ENCODE data around the gene IGF2R. TPM values are rescaled to one million over a fixed set of nuclear protein-coding genes. Genes with fewer than 3 reads are reported as not detected.
A peak's percentile ranks its signal among the peaks of the same experiment; 100 is the strongest.

IGF2R gene
- total RNA-seq, 1 donor from 2014 or later: 156 TPM

DNA sequence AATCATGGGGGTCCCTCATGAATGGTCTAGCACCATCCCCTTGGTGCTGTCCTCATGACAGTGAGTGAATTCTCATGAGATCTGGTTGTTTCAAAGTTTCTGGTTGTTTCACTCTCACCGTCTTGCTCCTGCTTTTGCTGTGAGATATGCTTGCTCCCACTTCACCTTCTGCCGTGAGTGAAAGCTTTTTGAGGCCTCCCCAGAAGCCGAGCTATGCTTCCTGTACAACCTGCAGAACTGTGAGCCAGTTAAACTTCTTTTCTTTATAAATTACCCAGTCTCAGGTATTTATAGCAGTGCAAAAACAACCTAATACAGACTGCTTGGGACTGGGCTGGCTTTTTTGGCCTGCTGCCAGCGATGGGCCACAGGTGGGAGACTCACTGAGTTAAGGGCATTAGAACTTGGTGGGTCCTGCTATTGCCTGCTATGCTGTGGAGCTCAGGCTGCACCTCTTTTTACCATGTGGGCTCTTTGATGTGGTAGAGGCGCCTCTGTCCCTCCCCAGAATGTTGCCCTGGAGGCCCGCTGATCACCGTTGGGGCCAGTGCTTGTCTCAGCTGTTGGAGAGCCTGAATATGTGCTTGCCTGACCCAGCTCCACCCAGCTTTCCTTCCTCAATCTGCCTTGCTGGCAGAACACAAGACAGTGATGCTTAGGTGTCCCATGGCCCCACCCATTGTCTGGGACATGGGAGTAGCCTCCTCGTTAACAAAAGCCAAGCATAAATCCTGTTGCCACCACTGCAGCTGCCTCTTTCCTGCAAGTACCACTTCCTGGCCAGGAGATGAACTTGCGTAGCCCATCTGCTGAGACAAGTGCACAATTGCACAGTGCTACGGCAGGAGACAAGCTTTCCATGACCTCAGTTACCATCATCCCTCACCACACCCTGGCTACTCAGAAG lies 47.1 kb downstream of the IGF2R start:
- Histone ChIP-seq H3K36me3 (peaks cover 30% of the 10 kb centered on the region), H3K4me3 (no peak overlapping the region), H3K27me3 (ENCODE audit: low read depth) (no peaks in the 10 kb centered on the region), H3K9me3 (no peaks in the 10 kb centered on the region), H3K27ac (no peak overlapping the region), H3K4me1 (peaks cover 10% of the 10 kb centered on the region)
- peak; percentile 22 to 64 for ATAC-seq
- DNase-seq: no peak
- TF ChIP-seq, protein P1, sequence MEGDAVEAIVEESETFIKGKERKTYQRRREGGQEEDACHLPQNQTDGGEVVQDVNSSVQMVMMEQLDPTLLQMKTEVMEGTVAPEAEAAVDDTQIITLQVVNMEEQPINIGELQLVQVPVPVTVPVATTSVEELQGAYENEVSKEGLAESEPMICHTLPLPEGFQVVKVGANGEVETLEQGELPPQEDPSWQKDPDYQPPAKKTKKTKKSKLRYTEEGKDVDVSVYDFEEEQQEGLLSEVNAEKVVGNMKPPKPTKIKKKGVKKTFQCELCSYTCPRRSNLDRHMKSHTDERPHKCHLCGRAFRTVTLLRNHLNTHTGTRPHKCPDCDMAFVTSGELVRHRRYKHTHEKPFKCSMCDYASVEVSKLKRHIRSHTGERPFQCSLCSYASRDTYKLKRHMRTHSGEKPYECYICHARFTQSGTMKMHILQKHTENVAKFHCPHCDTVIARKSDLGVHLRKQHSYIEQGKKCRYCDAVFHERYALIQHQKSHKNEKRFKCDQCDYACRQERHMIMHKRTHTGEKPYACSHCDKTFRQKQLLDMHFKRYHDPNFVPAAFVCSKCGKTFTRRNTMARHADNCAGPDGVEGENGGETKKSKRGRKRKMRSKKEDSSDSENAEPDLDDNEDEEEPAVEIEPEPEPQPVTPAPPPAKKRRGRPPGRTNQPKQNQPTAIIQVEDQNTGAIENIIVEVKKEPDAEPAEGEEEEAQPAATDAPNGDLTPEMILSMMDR (IDR thresholded peaks at IDR 0.05): no peak
- intact Hi-C loops (cut with DNase I): no loop called here

DNA sequence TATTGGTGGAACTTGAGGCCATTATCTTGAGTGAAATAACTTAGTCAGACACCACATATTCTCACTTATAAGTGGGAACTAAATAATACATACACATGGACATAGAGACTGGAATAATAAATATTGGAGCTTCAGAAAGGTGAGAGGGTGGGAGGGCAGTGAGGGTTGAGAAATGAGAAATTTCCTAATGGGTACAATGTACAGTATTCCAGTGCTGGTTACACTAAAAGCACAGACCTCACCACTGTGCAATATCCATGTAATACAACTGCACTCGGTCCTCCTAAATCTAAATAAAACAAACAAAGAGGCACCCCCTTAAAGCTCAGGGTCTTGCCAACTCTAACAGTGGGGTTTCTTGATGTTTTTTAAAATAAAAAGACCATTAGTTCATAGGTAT lies 53.2 kb downstream of the IGF2R start:
- no peak overlapping the region for H3K4me3 ChIP-seq
- TF ChIP-seq, protein P1 (IDR thresholded peaks at IDR 0.05): no peak
- H3K36me3 ChIP-seq: peaks cover 34% of the 10 kb centered on the region
- no peaks in the 10 kb centered on the region for H3K27me3 ChIP-seq (ENCODE audit: low read depth)
- no peak overlapping the region for H3K27ac ChIP-seq
- no peak for DNase-seq
- no peak for ATAC-seq
- H3K4me1 ChIP-seq: no peaks in the 10 kb centered on the region
- intact Hi-C loops (cut with DNase I): no loop called here
- H3K9me3 ChIP-seq: no peaks in the 10 kb centered on the region

DNA sequence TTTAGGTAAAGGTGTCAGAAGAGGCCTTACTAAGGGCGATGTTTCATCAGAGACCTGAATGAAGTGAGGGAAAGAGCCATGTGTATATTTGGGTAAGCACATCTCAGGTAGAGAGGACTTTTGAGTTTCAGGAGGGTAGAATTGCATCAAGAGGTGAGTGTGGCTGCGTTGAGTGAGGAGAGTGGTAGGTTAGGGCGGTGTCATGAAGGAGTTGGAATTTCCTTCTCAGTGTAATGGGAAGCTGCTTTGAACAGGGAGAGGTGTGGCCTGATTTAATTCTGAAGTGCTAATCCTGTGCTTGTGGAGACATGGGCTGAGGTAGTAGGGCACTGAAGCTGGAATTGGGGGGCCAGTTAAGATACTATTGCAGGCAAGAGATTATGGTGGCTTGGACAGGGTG lies 53.9 kb downstream of the IGF2R start:
- Histone ChIP-seq H3K4me1 (no peaks in the 10 kb centered on the region), H3K36me3 (peaks cover 41% of the 10 kb centered on the region), H3K27me3 (ENCODE audit: low read depth) (no peaks in the 10 kb centered on the region), H3K27ac (no peak overlapping the region), H3K9me3 (no peaks in the 10 kb centered on the region), H3K4me3 (no peak overlapping the region)
- TF ChIP-seq, protein P1 (IDR thresholded peaks at IDR 0.05): no peak
- ATAC-seq (peak; percentile 92 to 96), DNase-seq (no peak)
- intact Hi-C loops (cut with DNase I): no loop called here

DNA sequence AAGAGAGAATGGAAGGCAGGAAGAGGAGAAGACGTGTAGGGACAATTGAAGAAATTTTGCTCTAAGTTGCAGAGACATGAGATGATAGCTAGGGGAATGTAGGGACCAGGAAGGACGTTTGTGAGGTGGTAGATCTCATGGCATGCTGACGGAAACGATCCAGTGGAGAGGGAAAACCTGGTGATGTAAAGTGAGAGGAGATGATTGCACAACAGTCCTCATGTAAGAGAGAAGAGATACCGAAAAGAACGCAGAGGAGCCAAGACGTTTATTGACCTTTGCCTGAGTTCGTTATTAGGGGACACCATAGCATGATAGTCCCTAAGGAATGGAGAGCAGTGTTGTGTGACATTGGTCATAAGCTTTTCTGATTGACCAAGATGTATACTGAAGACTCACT lies 55.3 kb downstream of the IGF2R start:
- Histone ChIP-seq H3K9me3 (no peaks in the 10 kb centered on the region), H3K27me3 (ENCODE audit: low read depth) (no peaks in the 10 kb centered on the region), H3K36me3 (peaks cover 54% of the 10 kb centered on the region), H3K27ac (no peak overlapping the region), H3K4me3 (no peak overlapping the region), H3K4me1 (no peaks in the 10 kb centered on the region)
- intact Hi-C loops (cut with DNase I): no loop called here
- no peak for ATAC-seq
- DNase-seq: no peak
- TF ChIP-seq, protein P1 (IDR thresholded peaks at IDR 0.05): no peak

DNA sequence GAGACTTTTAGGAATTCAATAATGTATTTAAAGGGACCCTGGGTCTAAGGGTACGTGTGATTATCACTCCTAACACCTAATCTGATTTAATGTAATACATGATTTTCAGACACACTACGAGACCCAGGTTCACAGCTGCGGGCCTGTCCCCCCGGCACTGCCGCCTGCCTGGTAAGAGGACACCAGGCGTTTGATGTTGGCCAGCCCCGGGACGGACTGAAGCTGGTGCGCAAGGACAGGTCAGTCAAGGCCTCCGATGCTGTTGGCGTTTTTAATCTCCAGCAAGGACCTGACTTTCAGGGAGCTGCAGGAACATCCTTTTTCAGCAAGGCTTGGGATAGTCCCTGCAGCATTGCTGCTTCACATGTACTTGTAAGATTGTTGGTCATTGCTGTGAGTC lies 58.2 kb downstream of the IGF2R start:
- H3K4me3 ChIP-seq: no peak overlapping the region
- ATAC-seq: no peak
- no peak overlapping the region for H3K27ac ChIP-seq
- no peaks in the 10 kb centered on the region for H3K27me3 ChIP-seq (ENCODE audit: low read depth)
- intact Hi-C loops (cut with DNase I): no loop called here
- H3K4me1 ChIP-seq: peaks cover 19% of the 10 kb centered on the region
- TF ChIP-seq, protein P1 (IDR thresholded peaks at IDR 0.05): no peak
- DNase-seq: no peak
- H3K9me3 ChIP-seq: no peaks in the 10 kb centered on the region
- peaks cover 74% of the 10 kb centered on the region for H3K36me3 ChIP-seq
